ENCODE data around the gene DGKB. TPM values are rescaled to one million over a fixed set of nuclear protein-coding genes. Genes with fewer than 3 reads are reported as not detected.

Gene DGKB
- total RNA-seq, 4 donors from 2014 or later: 17.3 to 54.9 (median 26.1) TPM

DNA sequence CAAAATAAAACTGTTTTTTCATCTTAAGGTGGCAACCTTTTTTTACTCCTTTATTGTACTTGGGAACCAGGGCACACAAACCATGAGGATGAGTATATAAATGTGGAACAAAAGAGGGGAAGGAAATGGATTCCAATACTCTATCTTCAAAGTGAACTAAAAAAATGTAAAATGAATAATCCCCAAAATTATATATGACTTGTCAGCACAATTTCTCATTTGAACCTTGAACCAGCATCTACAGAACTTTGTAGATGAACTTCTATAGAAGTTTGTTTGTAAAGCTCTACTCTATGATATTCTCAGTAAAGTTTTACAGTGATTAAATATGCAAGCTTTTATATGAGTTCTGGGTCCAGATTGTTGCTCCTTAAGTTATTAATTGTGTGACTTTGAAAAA is 694.8 kb downstream of the DGKB start:
- Histone ChIP-seq H3K36me3 (no peaks in the 10 kb centered on the region), H3K9me3 (no peaks in the 10 kb centered on the region), H3K27ac (no peak overlapping the region), H3K4me3 (no peak overlapping the region), H3K4me1 (no peaks in the 10 kb centered on the region), H3K27me3 (no peaks in the 10 kb centered on the region)
- ATAC-seq: no peak
- TF ChIP-seq POLR2AphosphoS5 (IDR thresholded peaks at IDR 0.05) (no peak), EP300 (IDR thresholded peaks at IDR 0.05) (no peak), POLR2A (IDR thresholded peaks at IDR 0.05) (no peak)
- TF ChIP-seq, protein P1, sequence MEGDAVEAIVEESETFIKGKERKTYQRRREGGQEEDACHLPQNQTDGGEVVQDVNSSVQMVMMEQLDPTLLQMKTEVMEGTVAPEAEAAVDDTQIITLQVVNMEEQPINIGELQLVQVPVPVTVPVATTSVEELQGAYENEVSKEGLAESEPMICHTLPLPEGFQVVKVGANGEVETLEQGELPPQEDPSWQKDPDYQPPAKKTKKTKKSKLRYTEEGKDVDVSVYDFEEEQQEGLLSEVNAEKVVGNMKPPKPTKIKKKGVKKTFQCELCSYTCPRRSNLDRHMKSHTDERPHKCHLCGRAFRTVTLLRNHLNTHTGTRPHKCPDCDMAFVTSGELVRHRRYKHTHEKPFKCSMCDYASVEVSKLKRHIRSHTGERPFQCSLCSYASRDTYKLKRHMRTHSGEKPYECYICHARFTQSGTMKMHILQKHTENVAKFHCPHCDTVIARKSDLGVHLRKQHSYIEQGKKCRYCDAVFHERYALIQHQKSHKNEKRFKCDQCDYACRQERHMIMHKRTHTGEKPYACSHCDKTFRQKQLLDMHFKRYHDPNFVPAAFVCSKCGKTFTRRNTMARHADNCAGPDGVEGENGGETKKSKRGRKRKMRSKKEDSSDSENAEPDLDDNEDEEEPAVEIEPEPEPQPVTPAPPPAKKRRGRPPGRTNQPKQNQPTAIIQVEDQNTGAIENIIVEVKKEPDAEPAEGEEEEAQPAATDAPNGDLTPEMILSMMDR (IDR thresholded peaks at IDR 0.05): no peak

- WGBS, 2 donors (ENCODE audit: low coverage in 1 of 2): 17 to 36% methylated on average over 1 to 3 of the region's 4 CpGs
- Histone ChIP-seq H3K9me3 (no peaks in the 10 kb centered on the region), H3K36me3 (no peaks in the 10 kb centered on the region), H3K4me3 (no peak overlapping the region), H3K27me3 (no peaks in the 10 kb centered on the region), H3K27ac (no peak overlapping the region), H3K4me1 (no peaks in the 10 kb centered on the region)
- no peak for ATAC-seq
- no peak for TF ChIP-seq EP300 (IDR thresholded peaks at IDR 0.05)
- TF ChIP-seq POLR2A (IDR thresholded peaks at IDR 0.05): no peak
- no peak for TF ChIP-seq POLR2AphosphoS5 (IDR thresholded peaks at IDR 0.05)
- TF ChIP-seq, protein P1 (IDR thresholded peaks at IDR 0.05): no peak
These were observed 695.4 kb downstream of the DGKB start for GRCh38 chr7:14207138-14207537.

DNA sequence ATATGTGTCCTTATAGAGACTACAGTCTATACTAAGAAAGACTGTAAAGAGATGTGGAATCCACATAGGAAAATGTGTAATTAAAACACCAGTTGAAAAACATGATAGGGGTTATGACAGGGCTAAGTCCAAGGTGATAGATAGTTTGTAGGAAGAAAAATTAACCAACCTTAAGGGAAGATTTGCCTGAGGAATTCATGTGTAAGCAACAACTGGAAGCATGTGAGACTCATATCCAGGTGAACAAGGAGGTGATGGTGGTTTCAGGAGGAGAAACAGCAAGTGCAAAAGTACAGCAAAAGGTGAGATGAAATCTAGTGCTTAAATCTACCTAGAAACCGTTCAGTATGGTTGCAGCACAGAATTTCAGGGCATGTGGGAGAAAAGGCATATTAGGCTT is 696.4 kb downstream of the DGKB start:
- Histone ChIP-seq H3K27ac (no peak overlapping the region), H3K27me3 (no peaks in the 10 kb centered on the region), H3K36me3 (no peaks in the 10 kb centered on the region), H3K4me3 (no peak overlapping the region), H3K4me1 (no peaks in the 10 kb centered on the region), H3K9me3 (no peaks in the 10 kb centered on the region)
- TF ChIP-seq EP300 (IDR thresholded peaks at IDR 0.05) (no peak), POLR2A (IDR thresholded peaks at IDR 0.05) (no peak), POLR2AphosphoS5 (IDR thresholded peaks at IDR 0.05) (no peak)
- TF ChIP-seq, protein P1 (IDR thresholded peaks at IDR 0.05): no peak
- ATAC-seq: no peak
- WGBS, 2 donors (ENCODE audit: low coverage in 1 of 2): 100% methylated on average over 1 of the region's 1 CpG

DNA sequence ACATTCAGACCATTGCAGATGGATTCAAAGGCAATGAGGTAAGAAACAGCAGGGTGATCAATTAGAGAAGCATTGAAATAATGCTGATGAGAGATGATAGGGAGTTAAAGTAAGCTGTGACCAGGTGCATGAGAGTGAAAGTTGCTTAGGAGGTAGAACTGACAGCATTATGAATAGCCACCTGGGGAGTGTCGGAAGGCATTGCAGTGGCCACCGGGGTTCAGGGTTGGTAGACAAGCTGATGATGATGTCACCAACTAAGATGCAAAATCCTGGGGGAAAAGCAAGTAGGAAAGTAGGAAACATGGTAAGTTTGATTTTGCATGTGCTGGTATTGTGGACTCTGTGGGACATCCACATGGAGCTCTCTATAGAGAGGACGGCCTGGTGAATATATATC is 701.2 kb downstream of the DGKB start:
- 86% methylated on average over 2 to 3 of the region's 3 CpGs for WGBS, 2 donors (ENCODE audit: low coverage in 1 of 2)
- ATAC-seq: no peak
- no peak overlapping the region for H3K27ac ChIP-seq

GRCh38 chr7:14199336-14199735 is 703.2 kb downstream of the DGKB start:
- Histone ChIP-seq H3K4me3 (no peak overlapping the region), H3K9me3 (peaks cover 0 to 18% (median 0%) of the 10 kb centered on the region in 3 donors), H3K27ac (no peak overlapping the region), H3K4me1 (peaks cover 0 to 17% (median 2%) of the 10 kb centered on the region in 3 donors), H3K36me3 (no peaks in the 10 kb centered on the region), H3K27me3 (no peaks in the 10 kb centered on the region)
- TF ChIP-seq POLR2AphosphoS5 (IDR thresholded peaks at IDR 0.05) (no peak), POLR2A (IDR thresholded peaks at IDR 0.05) (no peak), EP300 (IDR thresholded peaks at IDR 0.05) (no peak)
- TF ChIP-seq, protein P1 (IDR thresholded peaks at IDR 0.05): no peak
- ATAC-seq: no peak
- WGBS, 2 donors (ENCODE audit: low coverage in 1 of 2): 81 to 95% methylated on average over 2 of the region's 2 CpGs

More for the DNA sequence above, 701.2 kb downstream of the DGKB start:
- TF ChIP-seq POLR2AphosphoS5 (IDR thresholded peaks at IDR 0.05): no peak
- TF ChIP-seq POLR2A (IDR thresholded peaks at IDR 0.05): no peak
- no peak for TF ChIP-seq EP300 (IDR thresholded peaks at IDR 0.05)
- TF ChIP-seq, protein P1 (IDR thresholded peaks at IDR 0.05): no peak
- Histone ChIP-seq H3K27me3 (no peaks in the 10 kb centered on the region), H3K4me3 (no peak overlapping the region), H3K4me1 (peaks cover 0 to 12% (median 0%) of the 10 kb centered on the region in 3 donors), H3K9me3 (peaks cover 0 to 18% (median 0%) of the 10 kb centered on the region in 3 donors), H3K36me3 (no peaks in the 10 kb centered on the region)

All from gastroesophageal sphincter (tissue), 4 donors.